Dendritic cell treated with granulocyte-macrophage colony-stimulating factor and Interleukin-4, amounts not matched to agents 40 ng/mL and 50 ng/mL, for 4 days (primary cell): ENCODE data around the gene PROCR.

Experiments used
- H3K27ac Mint-ChIP-seq: one replicate; pipeline ENCODE4 v1.8.0; 2022; ENCODE audit warnings: mild to moderate bottlenecking, mixed read lengths
- H3K27me3 Mint-ChIP-seq: one replicate; pipeline ENCODE4 v1.8.0; 2022; ENCODE audit warnings: mild to moderate bottlenecking, mixed read lengths
- H3K36me3 Mint-ChIP-seq: one replicate; pipeline ENCODE4 v1.8.0; 2022; ENCODE audit warnings: low read depth, mixed read lengths
- H3K4me1 Mint-ChIP-seq: one replicate; pipeline ENCODE4 v1.8.0; 2022; ENCODE audit warnings: low read depth, mixed read lengths
- H3K4me3 Mint-ChIP-seq: one replicate; pipeline ENCODE4 v1.8.0; 2022; ENCODE audit warnings: mild to moderate bottlenecking, moderate library complexity, mixed read lengths
- H3K9me3 Mint-ChIP-seq: one replicate; pipeline ENCODE4 v1.8.0; 2022; ENCODE audit warnings: mixed read lengths
- intact Hi-C: fragments of 100-400 bp; cut with micrococcal nuclease; formaldehyde crosslinking; loops from one replicate; pipeline ENCODE4 v1.15.0; 2022

PROCR gene

DNA sequence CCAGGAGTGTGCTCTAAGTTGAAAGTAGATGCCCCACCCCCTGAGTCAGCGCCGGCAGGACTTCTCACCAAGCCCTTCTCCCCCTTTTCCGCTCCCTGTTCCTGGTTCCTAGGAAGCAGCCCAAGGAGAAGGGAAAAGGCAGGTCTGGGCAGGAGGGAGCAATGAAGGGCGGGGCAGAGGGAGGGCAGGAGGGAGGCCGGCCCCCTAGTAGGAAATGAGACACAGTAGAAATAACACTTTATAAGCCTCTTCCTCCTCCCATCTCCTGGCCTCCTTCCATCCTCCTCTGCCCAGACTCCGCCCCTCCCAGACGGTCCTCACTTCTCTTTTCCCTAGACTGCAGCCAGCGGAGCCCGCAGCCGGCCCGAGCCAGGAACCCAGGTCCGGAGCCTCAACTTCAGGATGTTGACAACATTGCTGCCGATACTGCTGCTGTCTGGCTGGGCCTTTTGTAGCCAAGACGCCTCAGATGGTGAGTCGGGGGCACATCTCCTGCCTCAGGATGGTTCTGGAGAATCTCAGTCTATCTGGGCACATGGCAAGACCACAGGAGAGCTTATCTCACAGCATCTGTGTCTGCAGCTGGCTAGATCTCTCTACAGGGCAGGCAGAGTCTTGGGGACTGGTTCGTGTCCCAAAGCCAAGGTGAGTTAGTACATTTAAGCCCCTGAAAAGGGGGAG lies at the start of gene PROCR:
Gene PROCR (plus strand): TSS at position 320 of the 681 bp plus-strand sequence. CDS start 83 bp downstream, at position 403.
- Mint-ChIP-seq H3K36me3 (peaks cover 6% of the 10 kb centered on the region), H3K27me3 (peaks cover 8% of the 10 kb centered on the region), H3K9me3 (no peaks in the 10 kb centered on the region), H3K4me1 (peaks cover 18% of the 10 kb centered on the region), H3K27ac (peak within 1 kb of the TSS; percentile 29), H3K4me3 (peak within 1 kb of the TSS; percentile 63)
- intact Hi-C loops = no loop called here

DNA sequence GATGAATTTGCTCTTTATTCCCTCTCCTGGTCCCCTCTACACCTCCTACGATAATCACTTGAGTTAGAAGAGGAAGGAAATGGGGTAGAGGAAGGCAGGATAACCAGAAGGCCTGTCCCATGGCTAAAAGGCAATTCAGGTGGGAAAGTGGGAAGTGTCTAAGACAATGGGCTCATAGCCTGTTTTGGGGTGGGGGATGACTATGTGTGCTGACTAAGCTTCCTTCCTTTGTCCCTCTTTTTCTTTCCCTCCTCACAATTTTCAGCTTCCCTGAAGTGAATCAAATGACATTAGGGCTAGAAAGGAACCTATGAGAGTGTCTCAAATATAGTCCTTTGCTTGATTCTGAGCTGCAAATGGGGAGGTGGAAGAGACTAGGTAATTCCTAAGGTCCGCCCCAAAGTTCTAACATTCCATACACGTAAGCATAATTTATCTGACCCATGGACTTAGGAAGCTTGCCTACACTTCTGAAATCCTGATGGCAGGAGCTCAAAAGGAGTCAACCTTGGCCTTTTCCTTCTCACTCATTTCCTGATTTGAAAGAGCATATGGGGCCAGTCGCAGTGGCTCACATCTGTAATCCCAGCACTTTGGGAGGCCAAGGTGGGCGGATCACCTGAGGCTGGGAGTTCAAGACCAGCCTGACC lies 49.0 kb upstream of the PROCR start:
- Mint-ChIP-seq H3K27ac (no peak overlapping the region), H3K4me3 (no peak overlapping the region), H3K27me3 (no peaks in the 10 kb centered on the region), H3K9me3 (no peaks in the 10 kb centered on the region), H3K4me1 (peaks cover 11% of the 10 kb centered on the region), H3K36me3 (peaks cover 100% of the 10 kb centered on the region)
- intact Hi-C loops = no loop called here

DNA sequence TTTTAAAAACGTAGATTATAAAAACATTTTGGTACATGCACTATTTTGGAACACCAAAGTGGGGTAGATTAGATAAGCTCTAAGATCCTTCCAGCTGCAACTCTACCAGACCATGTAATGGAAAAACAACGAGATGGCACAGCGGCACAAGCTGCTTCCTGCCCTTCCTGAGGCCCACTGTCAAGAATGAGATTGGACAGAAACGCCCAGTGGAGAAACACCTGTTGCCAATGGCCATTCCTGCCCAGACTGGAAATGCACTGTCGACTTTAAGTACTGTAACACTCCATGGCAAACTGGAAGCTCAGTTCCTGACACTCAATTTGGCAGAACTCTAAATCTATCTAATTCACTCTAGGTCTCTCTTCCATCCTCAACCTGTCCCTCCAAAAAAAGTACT lies 46.1 kb upstream of the PROCR start:
- intact Hi-C loops = no loop called here
- no peaks in the 10 kb centered on the region for H3K9me3 Mint-ChIP-seq
- no peaks in the 10 kb centered on the region for H3K4me1 Mint-ChIP-seq
- H3K36me3 Mint-ChIP-seq = peaks cover 95% of the 10 kb centered on the region
- H3K4me3 Mint-ChIP-seq = no peak overlapping the region
- H3K27ac Mint-ChIP-seq = no peak overlapping the region
- no peaks in the 10 kb centered on the region for H3K27me3 Mint-ChIP-seq

DNA sequence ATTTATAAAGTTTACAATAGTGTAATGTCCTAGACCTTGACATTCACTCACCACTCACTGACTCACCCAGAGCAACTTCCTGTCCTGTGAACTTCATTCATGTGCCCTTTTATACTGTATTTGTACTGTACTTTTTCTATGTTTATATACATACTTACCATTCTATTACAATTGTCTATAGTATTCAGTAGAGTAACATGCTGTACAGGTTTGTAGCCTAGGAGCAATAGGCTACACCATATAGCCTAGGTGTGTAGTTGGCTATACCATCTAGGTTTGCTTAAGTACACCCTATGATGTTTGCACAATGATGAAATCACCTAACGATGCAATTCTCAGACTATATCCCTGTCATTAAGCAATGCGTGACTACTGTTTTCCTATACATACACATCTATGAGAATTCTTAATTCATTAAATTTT lies 42.2 kb upstream of the PROCR start:
- H3K9me3 Mint-ChIP-seq = no peaks in the 10 kb centered on the region
- no peaks in the 10 kb centered on the region for H3K4me1 Mint-ChIP-seq
- H3K27me3 Mint-ChIP-seq = no peaks in the 10 kb centered on the region
- no peak overlapping the region for H3K4me3 Mint-ChIP-seq
- no peak overlapping the region for H3K27ac Mint-ChIP-seq
- peaks cover 95% of the 10 kb centered on the region for H3K36me3 Mint-ChIP-seq
- intact Hi-C loops = no loop called here

DNA sequence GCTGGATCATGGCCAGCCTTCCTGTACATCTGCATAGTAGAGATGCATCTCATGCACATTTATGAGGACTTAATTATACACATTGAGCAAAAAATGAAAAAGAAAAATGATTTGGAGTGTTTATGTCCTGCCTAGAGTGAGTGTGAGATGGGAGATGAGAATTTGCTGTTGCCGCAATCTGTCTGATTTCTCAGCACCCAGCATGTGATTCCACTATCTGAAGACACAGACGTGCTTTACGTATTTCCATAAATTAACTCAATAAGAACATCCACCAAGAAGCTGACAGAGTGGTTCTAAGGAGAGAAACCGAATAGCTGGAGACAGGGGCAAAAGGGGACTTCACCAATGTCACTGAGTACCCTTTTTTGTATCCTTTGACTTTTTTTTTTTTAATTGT lies 39.9 kb upstream of the PROCR start:
- Mint-ChIP-seq H3K27ac (no peak overlapping the region), H3K36me3 (peaks cover 95% of the 10 kb centered on the region), H3K4me3 (no peak overlapping the region), H3K9me3 (no peaks in the 10 kb centered on the region), H3K27me3 (no peaks in the 10 kb centered on the region), H3K4me1 (no peaks in the 10 kb centered on the region)
- intact Hi-C loops = no loop called here

DNA sequence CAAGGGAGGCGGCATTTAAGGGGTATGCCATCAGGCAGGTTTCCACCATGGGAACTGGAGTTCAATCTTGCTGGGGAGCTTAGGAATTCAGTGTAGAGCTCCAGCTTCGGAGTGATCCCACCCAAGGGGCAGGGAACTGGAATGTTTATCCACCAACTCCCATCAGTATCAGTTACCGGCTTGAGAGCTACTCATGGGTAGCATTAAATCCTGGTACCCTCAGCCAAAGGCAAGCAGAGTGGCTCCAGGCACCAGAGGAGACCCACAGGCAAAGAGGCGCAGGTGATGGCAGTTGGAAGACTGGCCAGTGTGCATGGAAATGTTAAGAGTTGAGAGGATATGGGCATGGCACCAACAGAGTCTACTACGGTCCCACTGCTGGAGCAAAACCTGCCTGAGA lies 38.8 kb upstream of the PROCR start:
- H3K27me3 Mint-ChIP-seq = no peaks in the 10 kb centered on the region
- H3K27ac Mint-ChIP-seq = no peak overlapping the region
- no peaks in the 10 kb centered on the region for H3K9me3 Mint-ChIP-seq
- H3K4me3 Mint-ChIP-seq = no peak overlapping the region
- H3K36me3 Mint-ChIP-seq = peaks cover 95% of the 10 kb centered on the region
- intact Hi-C loops = no loop called here
- no peaks in the 10 kb centered on the region for H3K4me1 Mint-ChIP-seq

DNA sequence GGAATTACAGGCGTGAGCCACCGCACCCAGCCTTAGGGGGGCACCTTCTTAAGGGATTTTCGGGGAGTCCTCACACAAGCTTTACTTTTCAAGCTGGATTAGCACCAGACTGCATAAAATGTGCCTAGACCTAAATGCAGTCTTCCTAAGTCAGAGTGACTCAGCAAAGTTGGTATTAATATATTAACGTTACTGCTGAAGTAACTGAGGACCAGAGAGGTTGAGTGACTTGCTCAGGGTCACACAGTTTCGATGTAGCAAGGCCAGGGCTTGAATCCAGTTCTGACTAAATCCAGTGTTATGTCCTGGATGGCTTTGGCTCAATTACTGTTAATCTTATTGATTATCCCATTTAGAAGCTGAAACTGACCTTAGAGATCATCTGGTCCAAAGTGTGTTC lies 38.1 kb upstream of the PROCR start:
- Mint-ChIP-seq H3K27ac (no peak overlapping the region), H3K36me3 (peaks cover 96% of the 10 kb centered on the region), H3K4me3 (no peak overlapping the region), H3K4me1 (no peaks in the 10 kb centered on the region), H3K27me3 (no peaks in the 10 kb centered on the region), H3K9me3 (no peaks in the 10 kb centered on the region)
- intact Hi-C loops = no loop called here

DNA sequence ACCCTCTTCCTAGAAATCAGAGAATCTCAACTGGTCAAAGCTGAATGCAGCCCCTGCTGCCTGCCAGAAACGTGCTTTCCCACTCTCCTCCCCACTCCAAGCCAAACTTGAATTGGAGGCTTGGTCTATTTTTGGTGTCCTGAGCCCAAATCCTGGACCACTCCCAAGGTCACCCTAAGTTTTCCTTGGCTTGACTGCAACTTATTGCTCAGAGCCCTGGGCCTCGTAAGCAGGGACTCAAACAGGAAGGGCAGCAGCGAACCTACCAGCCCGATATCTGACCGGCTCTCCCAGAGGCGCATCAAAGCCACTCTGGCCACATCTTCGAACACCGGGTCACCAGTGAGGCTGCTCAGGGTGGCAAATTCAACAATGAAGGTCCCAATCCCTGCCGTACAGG lies 37.4 kb upstream of the PROCR start:
- H3K27ac Mint-ChIP-seq = no peak overlapping the region
- peaks cover 96% of the 10 kb centered on the region for H3K36me3 Mint-ChIP-seq
- H3K4me3 Mint-ChIP-seq = no peak overlapping the region
- intact Hi-C loops = no loop called here
- no peaks in the 10 kb centered on the region for H3K27me3 Mint-ChIP-seq
- no peaks in the 10 kb centered on the region for H3K4me1 Mint-ChIP-seq
- no peaks in the 10 kb centered on the region for H3K9me3 Mint-ChIP-seq

DNA sequence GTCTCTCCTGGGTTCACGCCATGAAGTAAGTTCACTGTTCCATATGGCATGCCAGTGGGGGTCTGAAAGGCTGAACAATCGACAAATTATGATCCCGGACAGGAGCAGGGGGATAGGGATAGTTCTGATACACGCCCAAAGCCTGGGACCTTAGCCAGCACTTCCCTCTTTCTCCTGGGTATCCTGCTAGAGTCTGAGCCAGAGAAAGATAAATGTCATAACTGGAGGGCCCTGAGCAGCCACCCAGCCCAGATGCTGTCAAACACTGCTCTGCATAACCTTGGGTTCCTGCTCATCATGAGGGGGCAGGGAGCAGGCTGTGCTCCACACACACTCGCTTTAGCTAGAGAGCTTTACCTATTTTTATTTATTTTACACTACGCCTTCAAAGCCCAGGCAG lies 37.0 kb upstream of the PROCR start:
- Mint-ChIP-seq H3K4me3 (no peak overlapping the region), H3K27ac (no peak overlapping the region), H3K27me3 (no peaks in the 10 kb centered on the region), H3K4me1 (no peaks in the 10 kb centered on the region), H3K9me3 (no peaks in the 10 kb centered on the region), H3K36me3 (peaks cover 99% of the 10 kb centered on the region)
- intact Hi-C loops = no loop called here

DNA sequence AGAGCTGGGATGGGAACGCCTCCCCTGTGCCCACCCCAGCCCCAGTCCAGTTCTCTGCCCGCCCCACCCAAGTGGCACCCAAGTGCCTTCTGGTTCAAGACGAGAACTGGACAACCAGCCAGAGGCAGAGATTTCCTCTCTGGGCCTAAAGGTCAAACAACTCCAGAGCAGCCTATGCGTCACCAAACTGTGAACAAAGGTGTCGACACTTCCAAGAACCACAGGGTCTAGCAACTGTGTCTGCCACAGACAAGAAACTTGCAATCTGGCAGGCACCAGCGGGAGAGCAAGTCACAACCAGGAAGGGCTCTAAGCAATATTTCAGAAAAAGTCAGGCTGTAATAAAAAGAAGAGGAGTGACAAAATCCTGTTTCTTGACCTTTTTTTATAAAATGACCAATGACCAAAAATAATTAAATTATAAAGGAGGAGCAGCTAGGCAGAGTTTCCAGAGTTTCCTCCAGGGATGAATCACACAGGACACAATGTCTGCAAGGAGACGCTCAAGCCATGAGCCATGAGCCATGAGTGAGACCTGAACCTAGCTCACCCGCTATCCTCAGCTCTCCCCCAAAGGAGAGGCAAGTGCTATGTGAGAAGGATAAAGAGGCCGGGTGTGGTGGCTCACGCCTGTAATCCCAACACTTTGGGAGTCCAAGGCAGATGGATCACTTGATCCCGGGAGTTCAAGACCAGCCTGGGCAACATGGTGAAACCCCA lies 35.8 kb upstream of the PROCR start:
- no peaks in the 10 kb centered on the region for H3K4me1 Mint-ChIP-seq
- H3K9me3 Mint-ChIP-seq = no peaks in the 10 kb centered on the region
- intact Hi-C loops = no loop called here
- no peak overlapping the region for H3K27ac Mint-ChIP-seq
- H3K27me3 Mint-ChIP-seq = no peaks in the 10 kb centered on the region
- no peak overlapping the region for H3K4me3 Mint-ChIP-seq
- H3K36me3 Mint-ChIP-seq = peaks cover 100% of the 10 kb centered on the region

DNA sequence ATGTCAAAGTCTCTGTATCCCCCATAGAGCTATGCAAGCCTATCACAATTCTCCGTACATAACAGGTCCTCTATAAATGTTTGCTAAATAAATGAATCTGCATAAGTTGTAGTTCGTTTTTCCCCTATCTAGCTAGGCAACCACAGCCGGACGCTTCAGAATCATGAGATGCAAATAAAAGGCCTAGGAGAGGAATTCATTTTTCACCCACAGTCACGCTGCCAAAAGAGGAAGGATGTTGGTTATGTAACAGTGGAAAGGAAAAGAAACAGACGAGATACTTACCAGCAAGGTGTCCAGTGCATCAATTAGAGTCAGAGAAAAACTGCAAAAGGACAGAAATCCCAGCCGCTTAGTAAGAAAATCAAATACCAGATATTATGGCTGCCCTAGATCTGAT lies 27.2 kb upstream of the PROCR start:
- H3K4me1 Mint-ChIP-seq = peaks cover 37% of the 10 kb centered on the region
- H3K4me3 Mint-ChIP-seq = no peak overlapping the region
- H3K27me3 Mint-ChIP-seq = no peaks in the 10 kb centered on the region
- peaks cover 59% of the 10 kb centered on the region for H3K36me3 Mint-ChIP-seq
- intact Hi-C loops = loop anchor here (1.0 to 5.0 kb wide), 2 partner anchors 52 to 64 kb away; partner anchors contain the start of gene TRPC4AP
- no peaks in the 10 kb centered on the region for H3K9me3 Mint-ChIP-seq
- no peak overlapping the region for H3K27ac Mint-ChIP-seq

DNA sequence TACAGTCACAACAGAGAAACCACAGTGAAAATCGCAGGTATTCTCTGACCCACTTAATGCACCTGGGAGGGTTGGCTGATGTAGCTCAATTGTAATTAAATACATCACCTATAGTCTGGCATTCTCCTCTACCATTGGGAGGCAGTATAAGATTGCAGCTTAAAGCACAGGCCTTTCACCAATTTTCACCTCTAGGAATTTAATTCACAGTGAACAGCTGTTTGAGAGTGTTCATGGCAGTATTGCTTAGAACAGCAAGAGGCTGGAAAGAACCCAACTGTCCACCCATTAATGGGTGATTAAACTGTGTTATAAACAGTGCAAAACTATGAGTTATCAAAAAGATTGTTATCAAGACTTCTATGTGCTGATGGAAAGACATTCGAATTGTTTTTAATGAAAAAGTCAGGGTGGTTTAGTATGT lies 26.7 kb upstream of the PROCR start:
- Mint-ChIP-seq H3K27ac (no peak overlapping the region), H3K4me1 (peaks cover 37% of the 10 kb centered on the region), H3K9me3 (no peaks in the 10 kb centered on the region), H3K27me3 (no peaks in the 10 kb centered on the region), H3K4me3 (no peak overlapping the region), H3K36me3 (peaks cover 54% of the 10 kb centered on the region)
- intact Hi-C loops = loop anchor here (1.0 to 5.0 kb wide), 2 partner anchors 53 to 63 kb away; partner anchors contain the start of gene TRPC4AP

DNA sequence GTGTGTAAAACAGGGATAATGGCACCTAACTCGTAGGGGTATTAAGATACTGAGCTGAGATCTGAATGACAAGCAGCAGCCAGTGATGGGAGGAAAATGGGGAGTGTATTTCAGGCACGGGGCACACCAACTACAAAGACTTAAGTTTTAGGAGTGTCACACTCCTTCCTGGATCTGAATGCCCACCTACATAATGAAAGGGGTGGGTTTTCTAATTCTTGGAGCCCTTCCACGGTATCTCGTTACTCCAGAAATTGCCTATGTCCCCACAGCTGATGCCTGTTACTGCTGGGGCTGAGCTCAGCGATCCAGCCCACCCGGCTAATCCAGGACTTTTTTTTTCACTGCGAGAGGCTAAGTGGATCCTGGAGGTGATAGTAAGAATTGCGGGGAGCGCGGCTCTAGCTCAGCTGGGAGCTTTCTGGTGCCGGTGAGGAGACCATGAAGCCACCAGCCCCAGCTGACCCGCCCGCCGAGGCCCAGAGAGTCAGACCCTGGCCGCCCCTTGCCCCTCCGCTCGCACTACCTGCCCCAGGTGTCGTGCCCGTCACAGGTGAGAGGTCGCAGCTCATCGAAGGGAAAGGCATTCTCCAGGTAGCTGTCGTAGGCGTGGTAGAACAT lies 25.5 kb upstream of the PROCR start:
- Mint-ChIP-seq H3K27ac (peak overlapping the region; percentile 96), H3K27me3 (no peaks in the 10 kb centered on the region), H3K36me3 (peaks cover 42% of the 10 kb centered on the region), H3K9me3 (no peaks in the 10 kb centered on the region), H3K4me3 (peak overlapping the region; percentile 84), H3K4me1 (peaks cover 42% of the 10 kb centered on the region)
- intact Hi-C loops = loop anchor here (5.0 kb wide), 1 partner anchor 54 kb away; the partner anchor contains the start of gene TRPC4AP
